Right atrium auricular region (tissue), 2 donors: Measurements from ENCODE around the gene MARS2. TPM values are rescaled to one million over a fixed set of nuclear protein-coding genes. Genes with fewer than 3 reads are reported as not detected.
"Not testable (repeated sequence)": the region's sequence is repeated elsewhere in the genome, so short reads cannot be mapped to it uniquely, and the experiment has no call there.

Experiments
- DNase-seq: peaks from one replicate; pipeline ENCODE4 v3.0.0-alpha.2; 2019; ENCODE audit warnings: low spot score
- H3K27ac ChIP-seq, 2 donors: fragments of 200-600 bp; sonication (generic); 1 replicate in 1 of 2; 2 replicates in 1 of 2; pipeline ENCODE4 v1.5.1; 2016 to 2019
- H3K27me3 ChIP-seq, 2 donors: fragments of 200-600 bp; sonication (generic); one replicate each; pipeline versions ENCODE4 v1.5.1 to v1.6.0; 2017 to 2019
- H3K36me3 ChIP-seq: fragments of 200-600 bp; sonication (generic); one replicate; pipeline ENCODE4 v1.5.1; 2016
- H3K4me1 ChIP-seq, 2 donors: fragments of 200-600 bp; sonication (generic); one replicate each; pipeline versions ENCODE4 v1.5.1 to v1.6.0; 2017 to 2019
- H3K4me3 ChIP-seq, 2 donors: fragments of 200-600 bp; sonication (generic); 1 replicate in 1 of 2; 2 replicates in 1 of 2; pipeline ENCODE4 v1.5.1; 2017 to 2019; ENCODE audit warnings: mild to moderate bottlenecking in 1 of 2, moderate library complexity in 1 of 2
- H3K9me3 ChIP-seq, 2 donors: fragments of 200-600 bp; sonication (generic); one replicate each; pipeline ENCODE4 v1.5.1; 2019
- total RNA-seq, 2 donors: library from RNA; depleted of rRNA; stranded (reverse); fragments of >200 nt; gene quantifications; one replicate each; pipeline ENCODE4 v1.1.0, GENCODE V29; 2016
- TF ChIP-seq, protein P1 (sequence below), 2 donors: fragments of 200-600 bp; sonication (generic); IDR thresholded peaks; one replicate each; pipeline ENCODE4 v1.5.1; 2019; ENCODE audit warnings: antibody characterized with exemption in 2 of 2

The MARS2 gene
- total RNA-seq, 2 donors from 2014 or later: 4.4 to 7.1 TPM

DNA sequence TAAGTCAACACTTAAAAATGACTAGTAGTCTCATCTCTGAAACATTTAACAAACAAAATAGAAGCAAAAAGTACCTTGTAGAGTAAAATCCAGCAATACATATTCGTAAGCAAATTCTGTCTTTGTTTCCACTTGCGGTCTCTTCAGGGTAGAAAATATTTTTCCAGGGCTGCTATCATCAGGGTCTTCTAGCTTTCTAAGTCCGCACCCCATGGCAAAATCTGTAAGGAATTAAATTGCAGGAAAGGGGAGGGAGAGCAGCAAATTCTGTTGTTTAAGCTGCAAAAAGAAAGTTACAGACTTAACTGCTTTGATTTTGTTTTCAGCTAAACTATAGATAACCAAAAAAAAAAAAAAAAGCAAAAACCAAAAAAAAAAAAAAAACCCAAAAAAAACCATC is 29.9 kb upstream of the MARS2 start, which contains the start of gene RFTN2:
Gene RFTN2, minus strand, starts transcription at position 342 of the 400 bp plus-strand sequence. Its CDS starts 129 bp downstream, at position 213.
- Histone ChIP-seq H3K36me3 (no peaks in the 10 kb centered on the region), H3K27me3 (no peaks in the 10 kb centered on the region), H3K4me1 (peaks cover 0 to 3% of the 10 kb centered on the region in 2 donors), H3K27ac (peak within 1 kb of the TSS; percentile 55 to 67), H3K9me3 (no peaks in the 10 kb centered on the region), H3K4me3 (peak within 1 kb of the TSS; percentile 30 to 47)
- TF ChIP-seq, protein P1, sequence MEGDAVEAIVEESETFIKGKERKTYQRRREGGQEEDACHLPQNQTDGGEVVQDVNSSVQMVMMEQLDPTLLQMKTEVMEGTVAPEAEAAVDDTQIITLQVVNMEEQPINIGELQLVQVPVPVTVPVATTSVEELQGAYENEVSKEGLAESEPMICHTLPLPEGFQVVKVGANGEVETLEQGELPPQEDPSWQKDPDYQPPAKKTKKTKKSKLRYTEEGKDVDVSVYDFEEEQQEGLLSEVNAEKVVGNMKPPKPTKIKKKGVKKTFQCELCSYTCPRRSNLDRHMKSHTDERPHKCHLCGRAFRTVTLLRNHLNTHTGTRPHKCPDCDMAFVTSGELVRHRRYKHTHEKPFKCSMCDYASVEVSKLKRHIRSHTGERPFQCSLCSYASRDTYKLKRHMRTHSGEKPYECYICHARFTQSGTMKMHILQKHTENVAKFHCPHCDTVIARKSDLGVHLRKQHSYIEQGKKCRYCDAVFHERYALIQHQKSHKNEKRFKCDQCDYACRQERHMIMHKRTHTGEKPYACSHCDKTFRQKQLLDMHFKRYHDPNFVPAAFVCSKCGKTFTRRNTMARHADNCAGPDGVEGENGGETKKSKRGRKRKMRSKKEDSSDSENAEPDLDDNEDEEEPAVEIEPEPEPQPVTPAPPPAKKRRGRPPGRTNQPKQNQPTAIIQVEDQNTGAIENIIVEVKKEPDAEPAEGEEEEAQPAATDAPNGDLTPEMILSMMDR (IDR thresholded peaks at IDR 0.05): no peak
- no peak for DNase-seq

DNA sequence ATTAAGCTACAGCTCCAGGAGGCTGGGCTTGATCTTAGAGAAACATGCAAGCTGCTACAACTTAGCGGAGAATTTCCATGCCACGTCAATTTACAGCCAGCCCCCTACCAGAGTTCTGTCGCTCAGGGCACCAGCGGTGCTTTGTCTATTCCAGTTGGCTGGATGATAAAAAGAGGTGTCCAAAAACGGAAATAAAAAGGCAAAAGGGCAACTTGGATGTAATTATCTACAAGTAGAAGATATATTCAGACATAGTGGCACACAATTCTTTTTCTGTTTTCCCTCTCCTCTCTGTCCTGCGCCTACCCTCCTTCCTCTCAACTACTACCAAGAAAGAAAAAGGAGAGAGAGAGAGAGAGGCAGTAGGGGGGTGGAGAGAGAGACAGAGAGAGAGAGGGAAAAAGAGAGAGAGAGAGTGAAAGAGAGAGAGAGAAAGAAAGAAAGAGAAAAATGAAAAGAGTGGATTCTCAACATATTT is 29.4 kb upstream of the MARS2 start:
- no peak for DNase-seq
- Histone ChIP-seq H3K4me3 (peak overlapping the region; percentile 30 to 47), H3K36me3 (no peaks in the 10 kb centered on the region), H3K27me3 (no peaks in the 10 kb centered on the region), H3K9me3 (no peaks in the 10 kb centered on the region), H3K4me1 (peaks cover 0 to 3% of the 10 kb centered on the region in 2 donors), H3K27ac (peak overlapping the region; percentile 55 to 67)
- TF ChIP-seq, protein P1 (IDR thresholded peaks at IDR 0.05): no peak

DNA sequence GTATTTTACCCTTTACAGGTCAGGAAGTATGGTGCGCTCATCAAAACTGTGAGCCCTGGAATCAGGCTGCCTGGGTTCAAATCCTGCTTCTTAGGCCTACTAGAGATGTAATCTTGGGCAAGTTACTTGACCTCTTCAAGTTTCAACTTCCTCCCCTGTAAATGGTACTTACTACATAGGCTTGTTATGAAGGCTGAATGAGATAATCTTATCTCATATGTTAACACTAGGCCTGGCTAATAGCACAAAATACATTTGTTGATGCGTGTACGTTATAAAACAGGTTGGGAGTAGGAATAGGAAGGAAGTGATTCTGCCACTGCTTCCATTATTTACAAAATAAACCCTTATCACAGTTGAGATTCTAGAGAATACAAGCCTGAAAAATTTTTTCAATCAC is 28.1 kb upstream of the MARS2 start:
- no peak overlapping the region for H3K4me3 ChIP-seq
- H3K27ac ChIP-seq: no peak overlapping the region

DNA sequence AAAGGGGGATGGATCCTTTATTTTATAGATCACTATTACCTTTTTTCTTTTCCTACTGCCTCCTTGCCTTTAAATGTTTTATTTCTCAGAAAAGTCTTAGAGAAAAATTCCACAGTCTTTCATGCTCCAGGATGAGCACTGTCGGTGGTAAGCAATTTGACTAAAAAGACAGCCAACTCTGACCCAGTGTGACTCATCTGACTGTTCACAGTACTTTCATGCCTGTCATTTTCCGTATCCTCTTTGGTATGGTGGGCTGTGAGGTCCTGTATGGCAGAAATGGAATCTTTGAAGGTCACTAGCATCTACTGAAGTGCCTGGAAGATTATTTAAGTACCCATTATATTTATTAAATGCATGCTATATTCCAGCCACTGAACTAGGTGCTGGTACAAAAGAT is 27.7 kb upstream of the MARS2 start:
- no peak overlapping the region for H3K4me3 ChIP-seq
- no peaks in the 10 kb centered on the region for H3K27me3 ChIP-seq
- H3K4me1 ChIP-seq: peaks cover 0 to 3% of the 10 kb centered on the region in 2 donors
- no peaks in the 10 kb centered on the region for H3K9me3 ChIP-seq
- TF ChIP-seq, protein P1 (IDR thresholded peaks at IDR 0.05): no peak
- no peaks in the 10 kb centered on the region for H3K36me3 ChIP-seq
- no peak for DNase-seq
- H3K27ac ChIP-seq: no peak overlapping the region

More for the DNA sequence above, 28.1 kb upstream of the MARS2 start:
- TF ChIP-seq, protein P1 (IDR thresholded peaks at IDR 0.05): no peak
- no peaks in the 10 kb centered on the region for H3K27me3 ChIP-seq
- H3K36me3 ChIP-seq: no peaks in the 10 kb centered on the region
- DNase-seq: no peak
- H3K9me3 ChIP-seq: no peaks in the 10 kb centered on the region
- peaks cover 0 to 3% of the 10 kb centered on the region in 2 donors for H3K4me1 ChIP-seq

DNA sequence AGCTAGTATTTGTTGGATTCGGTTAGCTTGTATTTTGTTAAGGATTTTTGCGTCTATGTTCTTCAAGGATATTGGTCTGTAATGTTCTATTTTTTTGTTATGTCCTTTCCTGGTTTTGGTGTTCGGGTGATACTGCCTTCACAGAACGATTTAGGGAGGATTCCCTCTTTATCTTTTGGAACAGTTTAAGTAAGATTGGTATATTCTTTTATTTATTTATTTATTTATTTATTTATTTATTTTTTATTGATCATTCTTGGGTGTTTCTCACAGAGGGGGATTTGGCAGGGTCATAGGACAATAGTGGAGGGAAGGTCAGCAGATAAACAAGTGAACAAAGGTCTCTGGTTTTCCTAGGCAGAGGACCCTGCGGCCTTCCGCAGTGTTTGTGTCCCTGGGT is 10.0 kb upstream of the MARS2 start:
- not testable (repeated sequence) for H3K36me3 ChIP-seq, H3K9me3 ChIP-seq, H3K27ac ChIP-seq, H3K27me3 ChIP-seq, H3K4me3 ChIP-seq, DNase-seq, H3K4me1 ChIP-seq

DNA sequence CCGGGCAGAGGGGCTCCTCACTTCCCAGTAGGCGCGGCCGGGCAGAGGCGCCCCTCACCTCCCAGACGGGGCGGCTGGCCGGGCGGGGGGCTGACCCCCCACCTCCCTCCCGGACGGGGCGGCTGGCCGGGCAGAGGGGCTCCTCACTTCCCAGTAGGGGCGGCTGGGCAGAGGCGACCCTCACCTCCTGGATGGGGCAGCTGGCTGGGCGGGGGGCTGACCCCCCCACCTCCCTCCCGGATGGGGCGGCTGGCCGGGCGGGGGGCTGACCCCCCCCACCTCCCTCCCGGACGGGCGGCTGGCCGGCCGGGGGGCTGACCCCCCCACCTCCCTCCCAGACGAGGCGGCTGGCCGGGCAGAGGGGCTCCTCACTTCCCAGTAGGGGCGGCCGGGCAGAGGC is 9.2 kb upstream of the MARS2 start:
- not testable (repeated sequence) for DNase-seq, H3K4me3 ChIP-seq, H3K9me3 ChIP-seq, H3K27me3 ChIP-seq, H3K4me1 ChIP-seq, H3K27ac ChIP-seq, H3K36me3 ChIP-seq

DNA sequence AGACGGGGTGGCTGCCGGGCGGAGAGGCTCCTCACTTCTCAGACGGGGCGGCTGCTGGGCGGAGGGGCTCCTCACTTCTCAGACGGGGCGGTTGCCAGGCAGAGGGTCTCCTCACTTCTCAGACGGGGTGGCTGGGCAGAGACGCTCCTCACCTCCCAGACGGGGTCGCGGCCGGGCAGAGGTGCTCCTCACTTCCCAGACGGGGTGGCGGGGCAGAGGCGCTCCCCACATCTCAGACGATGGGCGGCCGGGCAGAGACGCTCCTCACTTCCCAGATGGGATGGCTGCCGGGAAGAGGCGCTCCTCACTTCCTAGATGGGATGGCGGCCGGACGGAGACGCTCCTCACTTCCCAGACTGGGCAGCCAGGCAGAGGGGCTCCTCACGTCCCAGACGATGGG is 8.6 kb upstream of the MARS2 start:
- not testable (repeated sequence) for H3K27ac ChIP-seq, H3K36me3 ChIP-seq, H3K9me3 ChIP-seq, H3K27me3 ChIP-seq, H3K4me3 ChIP-seq, DNase-seq, H3K4me1 ChIP-seq

DNA sequence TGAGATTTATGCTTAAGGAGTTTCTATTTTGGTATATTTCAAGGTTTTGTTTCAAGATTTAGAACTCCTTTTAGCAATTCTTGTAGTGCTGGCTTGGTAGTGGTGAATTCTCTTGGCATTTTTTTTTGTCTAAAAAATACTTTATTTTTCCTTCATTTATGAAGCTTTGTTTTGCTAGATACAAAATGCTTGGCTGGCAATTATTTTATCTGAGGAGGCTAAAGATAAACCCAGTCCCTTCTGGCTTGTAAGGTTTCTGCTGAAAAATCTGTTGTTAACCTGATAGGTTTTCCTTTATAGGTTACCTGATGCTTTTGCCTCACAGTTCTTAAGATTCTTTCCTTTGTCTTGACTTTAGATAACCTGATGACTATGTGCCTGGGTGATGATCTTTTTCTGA is 5.4 kb upstream of the MARS2 start:
- not testable (repeated sequence) for H3K4me1 ChIP-seq, H3K27ac ChIP-seq, H3K36me3 ChIP-seq, H3K27me3 ChIP-seq, DNase-seq, H3K9me3 ChIP-seq, H3K4me3 ChIP-seq
